Lower leg skin (tissue), 3 donors: Measurements from ENCODE around the gene GRIK3.

ENCODE experiments used
- POLR2A ChIP-seq, 2 donors: fragments of 450-650 bp; IDR thresholded peaks; one replicate each; pipeline ENCODE4 v1.6.1; 2016 to 2017; ENCODE audit warnings: antibody characterized with exemption in 2 of 2, mild to moderate bottlenecking in 1 of 2, moderate library complexity in 1 of 2
- TF ChIP-seq, protein P1 (sequence below), 3 donors: fragments of 450-650 bp; IDR thresholded peaks; one replicate each; pipeline ENCODE4 v1.5.1; 2016; ENCODE audit warnings: antibody characterized with exemption in 3 of 3, mild to moderate bottlenecking in 3 of 3, moderate library complexity in 2 of 3

GRCh38 chr1:37032660-37033354 lies 1.5 kb downstream of the GRIK3 start:
- TF ChIP-seq, protein P1, sequence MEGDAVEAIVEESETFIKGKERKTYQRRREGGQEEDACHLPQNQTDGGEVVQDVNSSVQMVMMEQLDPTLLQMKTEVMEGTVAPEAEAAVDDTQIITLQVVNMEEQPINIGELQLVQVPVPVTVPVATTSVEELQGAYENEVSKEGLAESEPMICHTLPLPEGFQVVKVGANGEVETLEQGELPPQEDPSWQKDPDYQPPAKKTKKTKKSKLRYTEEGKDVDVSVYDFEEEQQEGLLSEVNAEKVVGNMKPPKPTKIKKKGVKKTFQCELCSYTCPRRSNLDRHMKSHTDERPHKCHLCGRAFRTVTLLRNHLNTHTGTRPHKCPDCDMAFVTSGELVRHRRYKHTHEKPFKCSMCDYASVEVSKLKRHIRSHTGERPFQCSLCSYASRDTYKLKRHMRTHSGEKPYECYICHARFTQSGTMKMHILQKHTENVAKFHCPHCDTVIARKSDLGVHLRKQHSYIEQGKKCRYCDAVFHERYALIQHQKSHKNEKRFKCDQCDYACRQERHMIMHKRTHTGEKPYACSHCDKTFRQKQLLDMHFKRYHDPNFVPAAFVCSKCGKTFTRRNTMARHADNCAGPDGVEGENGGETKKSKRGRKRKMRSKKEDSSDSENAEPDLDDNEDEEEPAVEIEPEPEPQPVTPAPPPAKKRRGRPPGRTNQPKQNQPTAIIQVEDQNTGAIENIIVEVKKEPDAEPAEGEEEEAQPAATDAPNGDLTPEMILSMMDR (IDR thresholded peaks at IDR 0.05) = no peak
- TF ChIP-seq POLR2A (IDR thresholded peaks at IDR 0.05) = no peak
